DMS53 treated with DMSO at 0.1 percent for 48 hours (cell line): ENCODE data around the gene DDX53.

Experiments
- DNase-seq: peaks from one replicate; lab custom pipeline; 2025; ENCODE audit not compliant: unreplicated experiment; lab: John Stamatoyannopoulos, UW

The DDX53 gene

GRCh38 chrX:23048806-23049573 lies 49.2 kb downstream of the DDX53 start:
- DNase-seq: no peak

GRCh38 chrX:23052324-23052723 lies 52.6 kb downstream of the DDX53 start:
- no peak for DNase-seq
